ENCODE measurements around the gene OR2M2. TPM values are rescaled to one million over a fixed set of nuclear protein-coding genes. Genes with fewer than 3 reads are reported as not detected.

Gene OR2M2
- total RNA-seq, 2 donors from 2014 or later: not detected

GRCh38 chr1:248194117-248194516 lies 19.5 kb downstream of the OR2M2 start:
- H3K4me1 Mint-ChIP-seq: no peaks in the 10 kb centered on the region
- no peak overlapping the region for H3K27ac Mint-ChIP-seq
- peaks cover 4% of the 10 kb centered on the region for H3K27me3 Mint-ChIP-seq
- peaks cover 3% of the 10 kb centered on the region for H3K9me3 Mint-ChIP-seq
- no peaks in the 10 kb centered on the region for H3K36me3 Mint-ChIP-seq (ENCODE audit: low read depth)
- ATAC-seq (replicated peaks): no peak
- H3K4me3 Mint-ChIP-seq: no peak overlapping the region

DNA sequence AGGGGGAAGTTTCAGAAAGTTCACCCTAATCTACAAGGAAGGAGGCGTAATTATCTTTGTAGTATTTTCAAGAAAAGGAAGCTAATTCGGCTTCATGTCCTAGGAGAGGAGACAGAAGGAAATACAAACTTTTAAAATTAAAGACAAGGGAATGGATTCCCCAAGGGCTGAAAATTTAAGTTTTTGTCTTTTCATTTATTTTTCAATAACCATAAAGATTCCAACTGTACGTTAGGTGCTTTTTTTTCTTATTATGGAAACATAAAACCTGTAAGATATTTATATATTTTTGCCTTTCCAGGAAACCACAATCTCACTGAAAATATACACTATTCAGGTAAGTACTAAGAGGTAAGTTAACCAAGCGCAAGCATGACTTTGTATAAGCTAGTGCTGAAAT lies 22.3 kb downstream of the OR2M2 start, which contains the start of gene OR2M3:
Gene OR2M3, plus strand, starts transcription at position 301 of the 400 bp plus-strand sequence. CDS start 5,803 bp downstream, outside the sequence.
- Mint-ChIP-seq H3K4me1 (no peaks in the 10 kb centered on the region), H3K36me3 (ENCODE audit: low read depth) (no peaks in the 10 kb centered on the region), H3K9me3 (no peaks in the 10 kb centered on the region), H3K27ac (no peak within 1 kb of the TSS), H3K4me3 (no peak within 1 kb of the TSS), H3K27me3 (no peaks in the 10 kb centered on the region)
- ATAC-seq (replicated peaks): no peak

GRCh38 chr1:248215880-248216279 lies 41.3 kb downstream of the OR2M2 start:
- no peaks in the 10 kb centered on the region for H3K36me3 Mint-ChIP-seq (ENCODE audit: low read depth)

DNA sequence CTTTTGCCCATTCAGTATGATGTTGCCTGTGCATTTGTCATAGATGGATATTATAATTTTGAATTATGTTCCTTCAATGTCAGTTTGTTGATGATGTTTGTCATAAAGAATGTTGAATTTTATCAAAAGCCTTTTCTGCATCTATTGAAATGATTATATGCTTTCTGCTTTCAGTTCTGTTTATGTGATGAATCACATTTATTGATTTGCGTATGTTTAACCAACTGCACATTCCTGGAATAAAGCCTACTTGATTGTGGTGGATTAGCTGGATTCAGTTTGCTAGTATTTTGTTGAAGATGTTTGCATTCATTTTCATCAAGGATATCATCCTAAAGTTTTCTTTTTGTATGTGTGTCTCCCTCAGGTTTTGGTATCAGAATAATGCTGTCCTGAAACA lies 50.9 kb downstream of the OR2M2 start:
- no peaks in the 10 kb centered on the region for H3K36me3 Mint-ChIP-seq (ENCODE audit: low read depth)
- no peak for ATAC-seq (replicated peaks)
- peaks cover 3% of the 10 kb centered on the region for H3K9me3 Mint-ChIP-seq
- no peak overlapping the region for H3K4me3 Mint-ChIP-seq
- H3K27ac Mint-ChIP-seq: no peak overlapping the region
- peaks cover 3% of the 10 kb centered on the region for H3K27me3 Mint-ChIP-seq
- no peaks in the 10 kb centered on the region for H3K4me1 Mint-ChIP-seq

More at GRCh38 chr1:248215880-248216279, 41.3 kb downstream of the OR2M2 start:
- Mint-ChIP-seq H3K4me3 (no peak overlapping the region), H3K27ac (no peak overlapping the region), H3K9me3 (peaks cover 7% of the 10 kb centered on the region), H3K4me1 (no peaks in the 10 kb centered on the region), H3K27me3 (no peaks in the 10 kb centered on the region)
- ATAC-seq (replicated peaks): no peak

GRCh38 chr1:248229360-248229908 lies 54.8 kb downstream of the OR2M2 start:
- Mint-ChIP-seq H3K36me3 (ENCODE audit: low read depth) (no peaks in the 10 kb centered on the region), H3K4me3 (no peak overlapping the region), H3K27me3 (peaks cover 3% of the 10 kb centered on the region), H3K27ac (no peak overlapping the region), H3K9me3 (peaks cover 3% of the 10 kb centered on the region), H3K4me1 (no peaks in the 10 kb centered on the region)
- no peak for ATAC-seq (replicated peaks)

Other genes starting within 250 kb of the OR2M2 start
- not detected for gene OR2AJ1, start 249.9 kb upstream of the OR2M2 start, total RNA-seq
- not detected for gene OR2L8, start 226.0 kb upstream of the OR2M2 start, total RNA-seq
- under 1 TPM in 1 of 2 donors, not detected in 1; 0.26 TPM for gene OR2AK2, start 209.6 kb upstream of the OR2M2 start, total RNA-seq
- gene OR2L5, start 161.2 kb upstream of the OR2M2 start, total RNA-seq: under 1 TPM in 1 of 2 donors, not detected in 1; 0.09 TPM
- under 1 TPM; 0.11 TPM for gene OR2L2, start 144.8 kb upstream of the OR2M2 start, total RNA-seq
- not detected for gene OR2L3, start 128.0 kb upstream of the OR2M2 start, total RNA-seq
- not detected for gene OR2L13, start 79.6 kb upstream of the OR2M2 start, total RNA-seq
- gene OR2M5, start 29.7 kb upstream of the OR2M2 start, total RNA-seq: not detected
- not detected for gene OR2M3, start 22.4 kb downstream of the OR2M2 start, total RNA-seq
- gene OR2M4, start 56.6 kb downstream of the OR2M2 start, total RNA-seq: not detected
- gene OR2T33, start 103.2 kb downstream of the OR2M2 start, total RNA-seq: not detected
- gene OR2T12, start 128.6 kb downstream of the OR2M2 start, total RNA-seq: not detected
- gene OR2M7, start 149.7 kb downstream of the OR2M2 start, total RNA-seq: not detected
- gene OR14C36, start 174.0 kb downstream of the OR2M2 start, total RNA-seq: not detected
- not detected for gene OR2T4, start 186.8 kb downstream of the OR2M2 start, total RNA-seq
- gene OR2T6, start 200.9 kb downstream of the OR2M2 start, total RNA-seq: not detected
- gene OR2T1, start 228.2 kb downstream of the OR2M2 start, total RNA-seq: not detected

Data from activated T-helper 17 cell treated with anti-CD3 and anti-CD28 coated beads, Interleukin-2, amount 50 U/mL, for 72 hours (primary cell).